Activated T-helper 9 cell treated with anti-CD3 and anti-CD28 coated beads, Interleukin-2, amount 50 U/mL, for 16 hours (primary cell): ENCODE data around the gene TMEM218.
"Not testable (repeated sequence)": the region's sequence is repeated elsewhere in the genome, so short reads cannot be mapped to it uniquely, and the experiment has no call there.

Source experiments
- DNase-seq: peaks from one replicate; pipeline ENCODE4 v3.0.0-alpha.2; 2020; ENCODE audit warnings: low read depth

Gene TMEM218

GRCh38 chr11:125090151-125090550 is 21.3 kb downstream of the TMEM218 start:
- not testable (repeated sequence) for DNase-seq

DNA sequence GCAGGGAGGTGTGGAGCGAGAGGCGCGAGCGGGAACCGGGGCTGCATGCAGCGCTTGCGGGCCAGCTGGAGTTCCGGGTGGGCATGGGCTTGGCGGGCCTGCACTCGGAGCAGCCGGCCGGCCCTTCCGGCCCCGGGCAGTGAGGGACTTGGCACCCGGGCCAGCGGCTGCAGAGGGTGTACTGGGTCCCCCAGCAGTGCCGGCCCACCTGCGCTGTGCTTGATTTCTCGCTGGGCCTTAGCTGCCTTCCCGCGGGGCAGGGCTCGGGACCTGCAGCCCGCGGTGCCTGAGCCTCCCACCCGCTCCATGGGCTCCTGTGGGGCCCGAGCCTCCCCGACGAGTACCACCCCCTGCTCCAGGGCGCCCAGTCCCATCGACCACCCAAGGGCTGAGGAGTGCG is 21.9 kb downstream of the TMEM218 start:
- not testable (repeated sequence) for DNase-seq

DNA sequence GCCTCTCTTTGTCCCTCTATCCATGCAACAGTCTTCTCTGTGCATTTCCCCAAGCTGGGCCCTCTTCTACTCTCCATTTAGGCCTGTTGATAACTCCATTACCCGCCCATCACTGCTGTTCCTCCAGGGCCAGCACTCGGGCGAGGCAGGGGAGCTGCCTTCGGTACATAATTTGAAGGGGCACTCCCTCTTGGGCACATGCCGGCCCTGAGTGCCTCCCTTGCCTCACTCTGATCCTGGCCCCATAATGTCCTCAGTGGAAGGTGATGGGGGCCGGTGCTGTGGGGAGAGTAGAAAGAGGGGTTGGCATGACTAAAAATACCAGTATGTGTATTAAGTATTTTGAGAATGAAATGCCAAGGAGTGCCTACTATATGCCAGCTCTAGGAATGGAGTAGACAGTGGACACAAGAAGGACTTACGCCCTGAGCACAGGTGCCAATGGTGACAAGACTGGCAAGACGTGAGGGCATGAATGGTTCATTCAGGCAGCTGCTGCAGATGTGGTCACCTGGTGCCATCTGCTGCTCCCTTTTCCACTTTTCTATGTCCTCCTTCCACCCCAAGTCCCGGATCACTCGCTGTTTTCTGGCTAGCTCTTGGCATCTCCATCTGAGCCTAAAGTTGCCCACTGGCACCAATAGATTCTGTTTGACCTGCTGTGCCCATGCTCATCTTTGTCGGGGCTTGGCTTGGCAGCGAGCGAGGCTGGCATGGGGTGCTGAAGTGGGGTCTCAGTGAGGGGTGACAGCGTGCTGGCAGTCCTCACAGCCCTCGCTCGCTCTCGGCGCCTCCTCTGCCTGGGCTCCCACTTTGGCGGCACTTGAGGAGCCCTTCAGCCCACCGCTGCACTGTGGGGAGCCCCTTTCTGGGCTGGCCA is 22.6 kb downstream of the TMEM218 start:
- DNase-seq: no peak

GRCh38 chr11:125088123-125088522 is 23.3 kb downstream of the TMEM218 start:
- no peak for DNase-seq

- no peak for DNase-seq
Observed at GRCh38 chr11:125086633-125087296, 24.7 kb downstream of the TMEM218 start.

GRCh38 chr11:125085301-125086081 is 25.9 kb downstream of the TMEM218 start:
- DNase-seq: no peak

GRCh38 chr11:125084761-125085231 is 26.6 kb downstream of the TMEM218 start:
- no peak for DNase-seq

DNA sequence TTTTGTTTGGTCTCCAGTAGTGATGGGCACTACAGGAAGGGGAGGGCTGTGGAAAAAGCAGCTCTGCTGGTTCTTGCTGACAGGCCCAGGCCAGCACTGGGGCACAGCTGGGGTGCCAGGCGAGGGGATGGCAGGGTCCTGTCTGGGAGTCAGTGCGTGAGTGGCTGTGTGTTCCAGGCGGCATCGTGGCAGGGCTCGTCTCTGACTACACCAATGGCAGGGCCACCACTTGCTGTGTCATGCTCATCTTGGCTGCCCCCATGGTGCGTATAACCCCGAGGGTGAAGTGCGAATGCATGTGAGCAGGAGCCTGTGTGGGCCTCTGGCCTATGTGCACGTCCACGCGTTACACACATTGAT is 27.4 kb downstream of the TMEM218 start:
- DNase-seq: no peak

DNA sequence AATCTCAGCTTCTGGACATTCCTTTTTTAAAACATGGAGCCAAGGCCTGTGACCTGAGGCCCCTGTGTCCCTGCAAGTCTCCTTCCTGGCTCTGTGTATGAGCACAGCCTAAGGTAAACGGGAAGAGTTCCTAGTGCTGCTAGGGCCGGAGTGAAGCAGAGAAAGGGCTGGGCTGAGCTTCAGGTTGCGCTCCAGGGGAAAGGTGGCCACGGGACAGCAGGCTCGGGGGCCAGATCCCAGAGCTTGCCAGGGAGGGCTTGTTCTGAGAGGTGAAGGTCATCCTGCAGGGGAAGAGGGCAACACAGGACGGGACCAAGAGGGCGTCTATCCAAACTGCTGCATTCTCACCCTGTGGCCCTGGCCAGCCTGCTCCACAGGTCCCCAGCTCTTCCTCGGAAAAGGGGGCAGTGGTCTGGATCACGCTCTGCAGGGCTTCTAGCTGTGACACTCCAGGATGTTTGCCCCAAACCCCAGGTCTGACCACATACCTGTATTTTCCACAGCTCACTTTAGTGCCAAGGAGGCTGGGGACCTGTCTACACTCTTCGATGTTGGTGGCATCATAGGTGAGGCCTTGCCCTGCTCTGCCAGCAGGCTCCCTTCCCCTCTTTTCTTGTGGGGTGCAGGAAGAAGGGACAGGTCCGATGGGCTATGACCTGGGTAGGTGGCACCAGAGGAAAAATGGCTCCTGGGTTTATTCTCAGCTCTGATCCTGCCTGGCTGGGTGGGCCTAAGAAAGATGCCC is 27.9 kb downstream of the TMEM218 start:
- DNase-seq: no peak

DNA sequence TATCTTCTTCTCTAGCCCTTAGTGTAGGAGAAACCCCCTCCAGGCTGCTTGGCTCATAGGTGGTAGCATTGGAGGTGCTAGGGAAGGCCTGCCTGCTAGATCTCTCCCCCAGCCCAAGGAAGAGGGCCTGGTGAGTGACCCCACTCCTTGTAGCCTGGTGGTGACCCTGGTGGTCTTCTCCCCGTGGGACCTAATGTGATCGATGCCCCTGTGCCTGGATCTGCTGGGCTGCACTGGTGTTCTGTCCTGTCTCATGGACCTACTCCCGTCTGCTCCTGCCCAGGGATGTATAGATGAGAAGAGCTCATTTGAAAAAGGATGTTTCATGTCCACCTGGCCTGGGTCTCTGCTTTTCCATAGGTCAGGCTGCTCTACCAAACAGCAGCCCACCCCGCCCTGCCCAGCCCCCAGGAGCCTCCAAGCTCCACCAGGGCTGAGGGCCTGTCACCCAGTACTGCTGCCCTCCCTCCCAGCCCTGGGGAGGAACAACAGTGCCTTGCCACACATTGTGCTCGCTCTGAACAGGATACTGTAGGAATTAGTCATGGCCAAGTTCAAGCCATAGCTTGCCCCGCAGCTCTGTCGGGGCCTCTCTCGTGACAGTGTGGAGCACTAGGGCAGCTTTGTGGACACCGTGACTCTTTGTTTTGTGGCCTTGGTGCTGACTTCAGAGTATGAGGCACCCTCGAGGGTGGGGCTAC is 28.7 kb downstream of the TMEM218 start:
- DNase-seq: no peak

DNA sequence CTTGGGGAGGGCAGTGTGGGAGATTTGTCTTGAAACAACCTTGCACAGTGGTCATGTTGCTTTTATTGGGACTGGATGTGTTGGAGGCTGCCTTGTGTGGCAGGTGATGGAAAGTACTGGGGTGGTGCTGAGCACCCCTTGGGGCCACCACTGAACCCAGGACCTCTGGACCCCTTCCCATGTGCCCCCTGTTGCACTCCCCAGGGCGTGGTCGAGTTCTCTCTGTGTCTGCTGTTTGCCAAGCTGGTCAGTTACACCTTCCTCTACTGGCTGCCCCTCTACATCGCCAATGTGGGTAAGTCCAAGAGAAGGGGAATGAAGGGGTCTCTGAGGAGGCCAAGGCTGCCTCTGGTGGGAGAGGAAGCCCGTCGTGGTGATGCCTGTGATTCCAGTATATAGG is 29.4 kb downstream of the TMEM218 start:
- DNase-seq: no peak

DNA sequence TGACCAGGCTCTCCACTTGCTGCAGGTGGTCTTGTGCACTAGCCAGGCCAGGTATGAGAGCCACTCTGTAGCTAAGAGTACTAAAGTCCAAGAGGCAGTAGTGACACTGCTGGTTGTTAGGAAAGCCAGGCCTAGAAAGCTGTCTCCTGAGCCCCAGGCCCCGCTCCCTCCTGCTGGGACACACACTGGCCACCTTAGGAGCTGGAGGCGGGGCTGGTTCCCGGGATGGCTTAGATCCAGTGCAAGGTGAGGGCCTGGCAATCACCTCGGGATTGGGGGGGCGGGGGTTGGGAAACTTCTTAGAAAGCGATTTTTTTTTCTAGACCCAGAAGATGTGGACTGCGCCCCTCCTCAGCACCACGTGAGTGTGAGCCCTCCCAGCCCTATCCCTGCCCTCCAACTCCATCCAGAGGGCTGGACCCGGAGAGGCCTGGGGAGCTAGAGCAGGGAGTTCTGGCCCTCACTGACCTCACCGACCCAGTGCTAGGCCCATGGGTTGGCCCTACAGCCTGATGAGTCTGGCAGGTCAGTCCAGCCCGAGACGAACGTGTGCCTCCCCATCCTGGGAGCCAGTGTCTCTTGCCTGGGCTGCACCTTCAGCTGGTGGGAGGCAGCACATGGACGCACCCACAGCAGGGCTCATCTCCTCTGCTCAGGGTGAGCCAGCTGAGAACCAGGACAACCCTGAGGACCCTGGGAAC is 30.2 kb downstream of the TMEM218 start:
- DNase-seq: no peak

DNA sequence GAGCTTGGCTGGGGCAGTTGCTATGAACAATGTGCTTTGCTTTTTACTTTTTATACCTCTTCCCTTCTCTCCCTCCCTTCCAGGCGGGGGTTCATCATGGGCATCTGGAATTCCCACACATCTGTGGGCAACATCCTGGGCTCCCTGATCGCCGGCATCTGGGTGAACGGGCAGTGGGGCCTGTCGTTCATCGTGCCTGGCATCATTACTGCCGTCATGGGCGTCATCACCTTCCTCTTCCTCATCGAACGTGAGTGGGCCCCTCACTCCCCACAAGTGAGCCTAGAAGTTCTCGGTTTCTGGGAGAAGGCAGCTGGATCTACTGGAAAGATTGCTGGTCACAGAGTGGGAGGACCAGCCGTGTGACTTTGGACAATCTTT is 30.9 kb downstream of the TMEM218 start:
- DNase-seq: no peak

GRCh38 chr11:125079878-125080530 is 31.4 kb downstream of the TMEM218 start:
- DNase-seq: no peak

DNA sequence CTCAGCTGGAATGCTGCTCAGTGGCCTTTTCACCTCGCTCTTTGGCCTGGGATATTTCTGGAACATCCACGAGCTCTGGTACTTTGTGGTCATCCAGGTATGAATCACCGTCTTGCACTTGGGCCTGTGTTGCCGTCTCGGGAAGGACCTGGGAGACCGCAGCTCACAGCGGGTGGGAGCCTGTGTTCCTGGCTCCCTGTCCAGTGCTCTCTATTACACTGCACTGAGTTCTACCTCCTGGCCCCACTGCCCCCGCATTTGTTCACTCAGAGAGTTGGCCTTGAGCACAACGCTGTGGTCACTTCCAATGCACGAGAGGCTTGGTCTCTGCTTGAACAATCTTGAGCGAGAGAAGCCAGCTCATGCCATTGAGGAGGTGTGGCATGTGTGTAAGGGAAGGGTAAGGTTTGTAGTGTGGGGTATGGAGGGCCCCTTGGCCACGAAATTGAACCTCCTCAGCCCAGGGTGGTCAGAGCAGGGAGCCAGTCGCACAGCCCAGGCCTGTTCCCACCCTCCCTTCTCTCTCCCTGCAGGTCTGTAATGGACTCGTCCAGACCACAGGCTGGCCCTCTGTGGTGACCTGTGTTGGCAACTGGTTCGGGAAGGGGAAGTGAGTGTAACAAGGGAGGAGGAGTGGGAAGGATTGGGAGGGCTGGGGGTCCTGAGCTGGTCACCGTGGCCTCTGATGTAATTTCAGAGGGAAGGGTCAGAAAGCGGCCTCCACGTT is 32.1 kb downstream of the TMEM218 start:
- no peak for DNase-seq

GRCh38 chr11:125078516-125079140 is 32.8 kb downstream of the TMEM218 start:
- DNase-seq: no peak

DNA sequence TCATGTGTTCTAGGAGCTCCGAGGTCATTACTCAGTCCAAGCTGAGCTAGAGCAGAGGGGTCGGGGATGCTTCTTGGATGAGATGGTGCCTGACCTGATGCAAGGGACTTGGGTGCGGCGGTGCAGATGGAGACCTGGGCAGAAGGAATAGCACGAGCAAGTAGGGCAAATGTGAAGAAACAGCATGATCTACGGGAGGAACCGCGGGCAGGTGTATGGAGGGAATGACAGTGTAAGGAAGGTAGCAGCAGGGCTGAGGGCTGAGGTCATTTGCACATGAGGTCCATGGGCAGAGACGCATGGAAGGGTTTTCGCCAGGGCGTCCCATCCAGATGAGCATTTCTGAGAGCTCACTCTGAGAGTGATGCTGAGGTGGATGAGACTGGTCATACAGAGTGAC is 33.4 kb downstream of the TMEM218 start:
- DNase-seq: no peak

- DNase-seq: no peak
Observed at GRCh38 chr11:125076378-125076945, 35.0 kb downstream of the TMEM218 start.

- DNase-seq: no peak
Observed at GRCh38 chr11:125075900-125076317, 35.5 kb downstream of the TMEM218 start.
